G401.6 (cell line): Measurements from ENCODE around the gene CDC42SE2.
A peak's percentile ranks its signal among the peaks of the same experiment; 100 is the strongest.
"Not testable (repeated sequence)": the region's sequence is repeated elsewhere in the genome, so short reads cannot be mapped to it uniquely, and the experiment has no call there.

Source experiments
- FAIRE-seq: peaks from 2 replicates; lab custom pipeline; 2012; peaks lifted over from hg19 to GRCh38; lab: Jason Lieb, UNC

Gene CDC42SE2

DNA sequence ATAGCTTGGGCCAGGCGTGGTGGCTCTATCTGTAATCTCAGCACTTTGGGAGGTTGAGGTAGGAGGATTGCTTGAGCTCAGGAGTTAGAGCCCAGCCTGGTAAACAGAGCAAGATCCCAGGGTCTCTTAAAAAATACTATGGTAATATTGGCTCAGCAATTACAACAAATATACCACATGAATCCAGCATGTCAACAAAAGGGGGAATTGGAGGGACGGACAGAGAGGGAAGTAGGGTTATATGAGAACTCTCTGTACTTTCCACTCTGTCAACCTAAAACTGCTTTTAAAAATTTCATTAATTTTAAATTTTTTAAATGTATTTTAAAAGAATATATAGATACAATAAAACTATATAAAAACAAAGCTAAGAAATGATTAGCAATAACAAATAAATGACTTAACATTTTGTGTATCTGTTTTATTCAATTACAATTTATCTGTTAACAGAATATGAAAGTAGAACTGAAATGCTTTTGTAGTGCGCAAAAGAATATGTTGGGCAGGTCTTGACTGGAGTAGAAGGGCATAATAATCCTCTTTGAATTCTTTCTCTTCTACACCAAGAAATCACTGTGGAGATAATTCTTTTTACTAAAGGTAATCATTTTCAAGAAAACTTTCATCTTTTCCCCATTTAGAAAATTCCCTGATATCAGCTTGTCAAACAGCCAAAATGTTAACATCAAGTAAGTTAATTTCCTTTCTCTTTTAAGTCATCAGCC is 12.9 kb upstream of the CDC42SE2 start:
- peak; percentile 74 for FAIRE-seq

DNA sequence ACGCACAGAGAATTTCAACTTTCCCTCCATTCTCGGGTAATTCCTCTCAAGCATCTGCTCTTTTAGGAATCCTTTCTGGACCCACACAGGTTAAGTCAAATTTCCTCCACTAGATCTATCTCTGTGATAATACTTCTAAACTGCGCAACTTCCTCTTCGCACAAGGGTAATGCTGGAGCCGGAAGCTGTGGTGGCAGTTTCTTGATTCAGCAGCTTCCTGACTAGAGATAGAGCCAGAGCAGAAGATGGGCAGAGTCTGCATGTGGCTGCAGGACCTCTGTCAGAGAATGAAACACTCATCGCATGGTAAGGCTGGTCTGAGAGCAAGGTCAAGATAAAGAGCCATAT is 11.1 kb upstream of the CDC42SE2 start:
- no peak for FAIRE-seq

GRCh38 chr5:131254025-131254424 is 9.8 kb upstream of the CDC42SE2 start:
- FAIRE-seq, result not testable (repeated sequence)

GRCh38 chr5:131254741-131255140 is 9.1 kb upstream of the CDC42SE2 start:
- no peak for FAIRE-seq

DNA sequence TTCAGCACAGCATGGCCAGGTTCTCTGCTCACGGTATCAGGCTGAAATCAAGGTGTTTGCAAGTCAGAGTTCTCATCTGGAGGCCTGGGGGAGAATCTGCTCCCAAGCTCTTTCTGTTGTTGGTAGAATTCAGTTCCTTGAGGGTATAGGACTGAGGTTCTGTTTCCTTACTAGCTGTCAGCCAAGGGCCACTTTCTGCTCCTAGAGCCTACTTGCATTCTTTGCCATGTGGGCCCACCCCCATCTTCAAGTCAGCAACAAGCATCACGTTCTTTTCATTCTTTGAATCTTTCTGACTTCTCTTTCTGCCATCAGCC is 7.4 kb upstream of the CDC42SE2 start:
- FAIRE-seq, result no peak

DNA sequence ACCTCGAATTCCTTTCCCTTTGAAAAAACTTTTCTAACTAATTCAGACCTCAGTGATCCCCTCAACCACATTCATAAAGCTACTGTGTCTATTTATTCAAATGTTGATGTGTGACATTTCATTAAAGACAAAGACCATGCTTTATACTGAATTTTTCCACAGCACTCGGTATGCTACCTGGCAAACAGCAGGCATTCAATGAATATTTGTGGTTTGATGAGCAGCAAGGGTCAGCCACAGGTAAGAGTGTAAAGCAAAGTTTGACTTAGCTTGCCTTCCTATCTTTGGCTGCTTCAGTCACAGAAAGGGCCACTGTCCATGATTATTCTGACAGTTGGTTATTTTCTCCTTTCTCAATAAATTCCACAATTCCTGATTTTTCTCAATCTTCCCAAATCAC is 5.1 kb upstream of the CDC42SE2 start:
- FAIRE-seq, result no peak

DNA sequence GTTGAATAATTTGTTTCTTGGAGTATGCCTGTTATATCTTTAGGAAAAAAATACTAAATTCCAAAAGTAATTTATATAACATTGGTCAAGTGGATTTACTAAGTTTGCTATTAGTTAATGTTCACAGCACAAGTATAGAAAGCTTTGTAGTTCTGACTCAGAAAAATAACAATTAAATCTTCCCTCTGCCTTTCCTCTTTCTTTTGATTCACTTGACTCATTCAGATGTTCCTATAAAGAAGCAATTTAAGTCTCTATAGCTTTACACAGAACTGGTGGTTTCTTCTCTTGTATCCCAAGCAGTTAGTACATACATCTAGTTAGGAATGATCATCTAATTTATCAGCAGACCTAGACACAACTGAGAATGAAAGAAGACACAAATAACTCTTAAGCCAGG is 4.5 kb upstream of the CDC42SE2 start:
- peak; percentile 8 for FAIRE-seq

DNA sequence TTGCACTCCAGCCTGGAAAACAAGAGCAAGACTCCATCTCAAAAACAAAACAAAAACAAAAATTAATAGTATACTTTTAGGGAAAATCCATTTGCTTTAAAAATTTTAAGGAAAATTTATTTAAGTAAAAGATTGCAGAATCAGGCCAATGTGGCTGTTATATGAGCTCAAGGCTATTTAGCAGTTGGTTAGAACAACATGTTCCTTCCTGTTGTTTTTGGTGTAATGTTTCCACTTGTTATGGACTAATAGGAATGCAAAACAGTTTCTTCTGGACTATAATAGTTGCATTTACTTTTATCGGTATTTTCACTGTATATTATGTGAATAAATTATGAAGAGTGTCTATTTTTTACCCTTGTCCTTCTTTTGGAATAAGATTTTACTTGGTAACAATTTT is 3.0 kb upstream of the CDC42SE2 start:
- FAIRE-seq, result no peak

GRCh38 chr5:131261483-131261882 is 2.4 kb upstream of the CDC42SE2 start:
- no peak for FAIRE-seq

DNA sequence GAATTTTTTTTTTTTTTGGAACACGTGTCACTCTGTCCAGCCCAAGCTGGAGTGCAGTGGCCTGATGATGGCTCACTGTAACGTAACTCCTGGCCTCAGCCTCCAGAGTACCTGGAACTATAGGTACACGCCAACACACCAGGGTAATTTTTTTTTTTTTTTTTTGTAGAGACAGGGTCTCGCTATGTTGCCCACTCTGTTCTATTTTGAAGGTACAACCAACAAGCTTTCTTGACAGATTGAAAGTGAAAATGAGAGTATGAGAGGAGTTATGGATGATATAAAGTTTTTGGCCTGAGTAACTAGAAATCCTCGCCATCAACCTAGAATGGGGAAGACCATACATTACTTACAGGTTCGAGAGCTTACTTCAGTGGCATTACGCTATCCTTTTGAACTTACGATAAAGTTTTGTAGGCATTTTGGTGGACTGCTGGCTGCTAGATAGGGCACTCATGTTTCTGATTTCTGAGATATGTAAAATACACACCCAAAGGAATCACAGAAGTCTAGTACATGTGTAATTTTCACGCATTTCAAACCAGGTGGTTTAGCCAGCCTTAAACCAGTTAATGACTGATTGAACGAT is 806 bp upstream of the CDC42SE2 start:
- no peak for FAIRE-seq

GRCh38 chr5:131264451-131265099 is 722 bp downstream of the CDC42SE2 start:
- FAIRE-seq, result no peak

- no peak for FAIRE-seq
These were observed 1.5 kb downstream of the CDC42SE2 start for GRCh38 chr5:131265311-131265803.

GRCh38 chr5:131266370-131267060 is 2.7 kb downstream of the CDC42SE2 start:
- no peak for FAIRE-seq

DNA sequence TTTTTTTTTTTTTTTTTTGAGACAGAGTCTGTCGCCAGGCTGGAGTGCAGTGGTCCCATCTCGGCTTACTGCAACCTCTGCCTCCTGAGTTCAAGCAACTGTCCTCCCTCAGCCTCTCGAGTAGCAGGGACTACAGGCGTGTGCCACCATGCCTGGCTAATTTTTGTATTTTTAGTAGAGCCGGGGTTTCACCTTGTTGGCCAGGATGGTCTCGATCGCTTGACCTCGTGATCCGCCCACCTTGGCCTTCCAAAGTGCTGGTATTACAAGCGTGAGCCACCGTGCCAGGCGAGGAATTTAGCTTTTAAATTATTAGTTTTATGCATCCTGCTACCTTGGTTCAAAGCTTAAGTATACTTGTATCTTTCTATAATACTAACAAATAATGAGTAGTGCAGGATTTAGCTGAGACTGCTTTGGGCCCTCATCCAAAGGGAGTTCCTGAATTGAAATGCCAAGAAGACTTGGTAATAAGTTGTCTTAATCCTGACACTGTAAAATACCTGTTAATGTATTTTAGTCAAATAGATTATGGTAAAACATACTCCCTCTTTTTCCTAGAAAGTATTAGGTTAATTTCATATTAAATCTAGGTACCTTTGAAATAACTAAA is 5.0 kb downstream of the CDC42SE2 start:
- FAIRE-seq, result no peak

GRCh38 chr5:131270809-131271208 is 7.0 kb downstream of the CDC42SE2 start:
- FAIRE-seq, result no peak

DNA sequence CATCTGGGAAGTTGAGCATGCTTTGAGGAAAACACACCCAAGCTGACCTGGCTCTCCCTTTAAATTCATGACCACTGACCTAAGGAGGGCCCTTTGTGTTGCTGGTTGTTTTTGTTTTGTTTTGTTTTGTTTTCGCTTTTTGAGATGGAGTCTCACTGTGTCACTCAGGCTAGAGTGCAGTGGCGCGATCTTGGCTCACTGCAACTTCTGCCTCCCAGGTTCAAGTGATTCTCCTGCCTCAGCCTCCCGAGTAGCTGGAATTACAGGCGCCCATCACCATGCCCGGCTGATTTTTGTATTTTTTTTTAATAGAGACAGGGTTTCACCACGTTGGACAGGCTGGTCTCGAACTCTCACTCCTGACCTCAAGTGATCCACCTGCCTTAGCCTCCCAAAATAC is 8.0 kb downstream of the CDC42SE2 start:
- FAIRE-seq, result not testable (repeated sequence)

DNA sequence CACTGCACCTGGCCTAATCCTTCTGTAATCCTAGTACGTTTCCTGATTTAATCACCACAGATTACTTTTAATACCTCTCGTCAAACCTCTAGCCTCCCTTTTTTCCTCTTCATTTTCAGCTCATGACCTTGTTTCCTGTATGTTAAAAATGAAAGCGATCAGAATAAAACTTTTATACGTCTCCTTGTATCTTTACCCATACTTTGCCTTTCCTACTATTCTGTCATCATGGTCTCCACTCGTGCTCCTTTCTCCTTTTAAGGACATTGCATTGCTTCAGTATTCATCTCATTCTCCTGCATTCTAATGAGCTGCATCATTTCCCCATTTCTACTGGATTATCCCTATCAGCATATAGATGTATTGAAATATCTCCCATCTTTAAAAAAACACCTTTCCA is 8.5 kb downstream of the CDC42SE2 start:
- FAIRE-seq, result no peak

GRCh38 chr5:131272724-131273123 is 8.9 kb downstream of the CDC42SE2 start:
- no peak for FAIRE-seq

- no peak for FAIRE-seq
These were observed 10.6 kb downstream of the CDC42SE2 start for GRCh38 chr5:131274326-131275063.

GRCh38 chr5:131276072-131276471 is 12.2 kb downstream of the CDC42SE2 start:
- FAIRE-seq, result no peak

GRCh38 chr5:131277447-131277846 is 13.6 kb downstream of the CDC42SE2 start:
- FAIRE-seq, result no peak
